HG03064 (cell line): ENCODE data around the gene PTBP3.
A peak's percentile ranks its signal among the peaks of the same experiment; 100 is the strongest.
"Not testable (repeated sequence)": the region's sequence is repeated elsewhere in the genome, so short reads cannot be mapped to it uniquely, and the experiment has no call there.

Source experiments
- ATAC-seq: cut with Tn5 transposase; IDR thresholded peaks from one replicate; pipeline ENCODE4 v1.9.1; 2021; ENCODE audit warnings: low read depth; ENCODE audit not compliant: unreplicated experiment

The PTBP3 gene

GRCh38 chr9:112224401-112225289, 108.8 kb downstream of the PTBP3 start:
- ATAC-seq: peak; percentile 74

- ATAC-seq: peak; percentile 96
These were observed 114.5 kb downstream of the PTBP3 start for GRCh38 chr9:112218908-112219307.

- no peak for ATAC-seq
These were observed 120.5 kb downstream of the PTBP3 start for GRCh38 chr9:112212926-112213325.

- ATAC-seq: no peak
These were observed 126.0 kb downstream of the PTBP3 start for GRCh38 chr9:112207451-112207850.

GRCh38 chr9:112203536-112203935, 129.9 kb downstream of the PTBP3 start:
- no peak for ATAC-seq

GRCh38 chr9:112200711-112201110, 132.7 kb downstream of the PTBP3 start:
- no peak for ATAC-seq

- ATAC-seq: no peak
These were observed 134.8 kb downstream of the PTBP3 start for GRCh38 chr9:112198646-112199045.

- no peak for ATAC-seq
These were observed 138.4 kb downstream of the PTBP3 start for GRCh38 chr9:112194969-112195431.

GRCh38 chr9:112193572-112194288, 139.7 kb downstream of the PTBP3 start:
- ATAC-seq: no peak

GRCh38 chr9:112190320-112190719, 143.1 kb downstream of the PTBP3 start:
- not testable (repeated sequence) for ATAC-seq

GRCh38 chr9:112188884-112189283, 144.5 kb downstream of the PTBP3 start:
- no peak for ATAC-seq

- no peak for ATAC-seq
These were observed 146.0 kb downstream of the PTBP3 start for GRCh38 chr9:112187404-112187803.

- no peak for ATAC-seq
These were observed 146.7 kb downstream of the PTBP3 start for GRCh38 chr9:112186695-112187094.

- no peak for ATAC-seq
These were observed 148.5 kb downstream of the PTBP3 start for GRCh38 chr9:112184946-112185345.

- ATAC-seq: no peak
These were observed 149.2 kb downstream of the PTBP3 start for GRCh38 chr9:112184221-112184620.

GRCh38 chr9:112180387-112180881, 153.0 kb downstream of the PTBP3 start:
- ATAC-seq: no peak

- no peak for ATAC-seq
These were observed 153.6 kb downstream of the PTBP3 start for GRCh38 chr9:112179816-112180215.

GRCh38 chr9:112176524-112176923, 156.9 kb downstream of the PTBP3 start:
- ATAC-seq: no peak

- no peak for ATAC-seq
These were observed 157.6 kb downstream of the PTBP3 start for GRCh38 chr9:112175796-112176315.

GRCh38 chr9:112174965-112175795, 158.2 kb downstream of the PTBP3 start, which contains the start of gene SUSD1:
Gene SUSD1 (minus strand): TSS chr9:112175297. CDS start chr9:112175235, 62 bp downstream.
- ATAC-seq: peak; percentile 49
